IPS-15b (cell line): ENCODE data around the gene RPS14.
A peak's percentile ranks its signal among the peaks of the same experiment; 100 is the strongest.
"Not testable (repeated sequence)": the region's sequence is repeated elsewhere in the genome, so short reads cannot be mapped to it uniquely, and the experiment has no call there.

Source experiments
- H3K27me3 ChIP-seq: one replicate; pipeline ENCODE4 v1.6.1; 2013; ENCODE audit warnings: low read length; ENCODE audit not compliant: control insufficient read depth, insufficient read depth
- H3K36me3 ChIP-seq: one replicate; pipeline ENCODE4 v1.6.1; 2013; ENCODE audit warnings: low read length; ENCODE audit not compliant: control insufficient read depth, insufficient read depth
- H3K4me1 ChIP-seq: one replicate; pipeline ENCODE4 v1.6.1; 2013; ENCODE audit warnings: mild to moderate bottlenecking, low read length; ENCODE audit not compliant: control insufficient read depth, insufficient read depth
- H3K4me3 ChIP-seq: one replicate; pipeline ENCODE4 v1.5.1; 2013; ENCODE audit warnings: low read depth, low read length
- H3K9ac ChIP-seq: one replicate; pipeline ENCODE4 v1.6.1; 2013; ENCODE audit warnings: low read depth, mild to moderate bottlenecking, low read length
- H3K9me3 ChIP-seq: one replicate; pipeline ENCODE4 v1.6.1; 2013; ENCODE audit warnings: mild to moderate bottlenecking, low read length; ENCODE audit not compliant: control insufficient read depth, insufficient read depth

Gene RPS14

DNA sequence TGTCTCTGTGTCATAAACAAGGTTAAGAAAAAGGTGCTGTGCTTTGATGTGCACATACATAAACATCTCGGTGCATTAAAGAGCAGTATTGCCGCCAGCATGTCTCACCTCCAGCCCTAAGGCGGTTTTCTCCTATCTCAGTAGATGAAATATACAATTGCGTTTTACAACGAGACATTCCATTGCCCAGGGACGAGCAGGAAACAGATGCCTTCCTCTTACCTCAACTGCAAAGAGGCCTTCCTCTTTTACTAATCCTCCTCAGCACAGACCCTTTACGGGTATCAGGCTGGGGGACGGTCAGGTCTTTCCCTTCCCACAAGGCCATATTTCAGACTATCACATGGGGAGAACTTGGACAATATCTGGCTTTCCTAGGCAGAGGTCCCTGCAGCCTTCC is 4.5 kb upstream of the RPS14 start:
- H3K9ac ChIP-seq, H3K9me3 ChIP-seq, H3K4me3 ChIP-seq, H3K4me1 ChIP-seq, H3K36me3 ChIP-seq, H3K27me3 ChIP-seq: not testable (repeated sequence)

DNA sequence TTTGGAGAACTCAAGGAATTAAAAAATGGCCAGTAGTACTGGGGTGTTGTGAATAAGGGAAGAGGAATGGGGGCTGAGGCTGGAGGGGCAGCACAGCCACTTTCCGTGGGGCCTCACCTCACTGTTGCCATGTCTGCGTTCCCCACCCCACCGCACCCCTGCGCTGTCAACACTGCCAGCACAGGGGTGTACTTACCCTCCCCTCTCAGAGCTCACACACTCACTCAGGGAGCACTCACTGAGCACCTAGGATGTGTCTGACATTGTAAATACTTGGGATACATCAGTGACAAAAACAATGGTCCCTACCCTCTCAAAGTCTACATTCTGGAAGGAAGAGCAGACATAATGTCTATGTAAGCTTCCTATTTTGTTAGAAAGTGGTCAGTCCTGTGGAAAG is 3.4 kb upstream of the RPS14 start:
- Histone ChIP-seq H3K4me3 (no peak overlapping the region), H3K27me3 (no peaks in the 10 kb centered on the region), H3K4me1 (peaks cover 12% of the 10 kb centered on the region), H3K9me3 (no peaks in the 10 kb centered on the region), H3K36me3 (peaks cover 13% of the 10 kb centered on the region), H3K9ac (no peak overlapping the region)

DNA sequence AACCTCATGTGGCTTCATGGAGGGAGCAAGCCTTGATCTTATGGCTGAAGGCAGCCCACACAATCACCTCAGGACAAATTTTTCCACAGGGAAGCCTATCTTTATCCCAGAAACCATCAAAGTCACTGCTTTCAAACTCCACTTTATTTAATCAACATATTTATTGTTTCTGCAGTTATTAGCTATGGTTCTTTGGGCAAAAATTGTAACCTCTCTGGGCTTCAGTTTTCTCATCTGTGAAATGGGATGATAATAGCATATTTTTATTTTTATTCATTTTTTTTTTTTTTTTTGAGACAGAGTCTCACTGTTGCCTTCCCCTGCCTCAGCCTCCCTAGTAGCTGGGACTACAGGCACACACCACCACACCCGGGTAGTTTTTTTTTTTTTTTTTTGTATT is 2.1 kb upstream of the RPS14 start:
- H3K9ac ChIP-seq, result no peak overlapping the region
- H3K4me1 ChIP-seq, result peaks cover 19% of the 10 kb centered on the region
- no peaks in the 10 kb centered on the region for H3K9me3 ChIP-seq
- H3K4me3 ChIP-seq, result no peak overlapping the region
- H3K27me3 ChIP-seq, result no peaks in the 10 kb centered on the region
- H3K36me3 ChIP-seq, result peaks cover 26% of the 10 kb centered on the region

DNA sequence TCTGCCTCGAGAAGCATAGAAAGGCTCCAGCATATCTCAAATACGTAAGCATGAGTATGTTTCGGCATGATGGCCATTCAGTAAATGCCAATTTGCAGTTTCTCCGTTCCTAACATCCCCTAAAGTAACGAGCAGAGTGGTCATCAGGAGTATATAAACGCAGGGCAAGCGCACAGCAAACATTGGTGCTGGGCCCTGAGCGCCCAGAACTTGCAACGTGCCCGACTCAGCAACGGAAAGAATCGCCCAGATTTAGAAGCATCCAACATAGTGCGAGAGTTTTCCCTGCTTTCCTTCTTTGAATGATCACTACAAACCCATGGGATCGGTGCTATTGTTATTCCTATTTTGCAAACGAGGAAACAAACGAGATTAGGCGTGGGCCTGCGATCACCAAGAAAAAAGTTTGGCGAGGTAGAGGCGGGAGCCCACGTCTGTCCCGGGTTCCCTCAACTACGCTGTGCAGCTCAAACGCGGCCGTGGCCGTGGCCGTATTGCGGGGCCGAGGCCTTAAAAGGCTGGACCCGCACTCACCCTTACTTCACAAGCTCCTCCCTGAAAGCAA is 505 bp downstream of the RPS14 start:
- peak overlapping the region; percentile 97 for H3K4me3 ChIP-seq
- peak overlapping the region; percentile 100 for H3K9ac ChIP-seq
- H3K27me3 ChIP-seq, result no peaks in the 10 kb centered on the region
- peaks cover 12% of the 10 kb centered on the region for H3K4me1 ChIP-seq
- H3K36me3 ChIP-seq, result peaks cover 51% of the 10 kb centered on the region
- H3K9me3 ChIP-seq, result no peaks in the 10 kb centered on the region

DNA sequence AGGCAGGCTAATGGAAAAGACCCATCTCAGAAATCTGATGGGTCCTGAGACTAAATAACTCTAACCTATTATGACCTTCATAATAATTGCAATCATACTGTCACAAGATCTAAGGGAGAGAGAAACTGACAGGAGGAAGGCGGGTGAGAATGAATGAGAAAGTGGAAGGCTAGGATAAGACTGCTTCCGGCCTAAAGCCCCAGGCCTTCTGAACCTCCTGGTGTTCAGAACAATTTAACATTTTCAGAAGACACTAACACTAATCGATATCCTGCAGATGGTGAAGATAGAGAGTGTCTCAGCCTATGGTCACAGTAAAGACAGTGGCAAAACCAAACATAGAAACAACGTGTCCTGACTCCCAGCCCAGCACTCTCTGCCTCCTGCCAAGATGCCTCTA is 1.2 kb downstream of the RPS14 start:
- peak overlapping the region; percentile 97 for H3K4me3 ChIP-seq
- H3K36me3 ChIP-seq, result peaks cover 58% of the 10 kb centered on the region
- H3K27me3 ChIP-seq, result no peaks in the 10 kb centered on the region
- H3K9me3 ChIP-seq, result no peaks in the 10 kb centered on the region
- H3K4me1 ChIP-seq, result peaks cover 10% of the 10 kb centered on the region
- peak overlapping the region; percentile 100 for H3K9ac ChIP-seq

DNA sequence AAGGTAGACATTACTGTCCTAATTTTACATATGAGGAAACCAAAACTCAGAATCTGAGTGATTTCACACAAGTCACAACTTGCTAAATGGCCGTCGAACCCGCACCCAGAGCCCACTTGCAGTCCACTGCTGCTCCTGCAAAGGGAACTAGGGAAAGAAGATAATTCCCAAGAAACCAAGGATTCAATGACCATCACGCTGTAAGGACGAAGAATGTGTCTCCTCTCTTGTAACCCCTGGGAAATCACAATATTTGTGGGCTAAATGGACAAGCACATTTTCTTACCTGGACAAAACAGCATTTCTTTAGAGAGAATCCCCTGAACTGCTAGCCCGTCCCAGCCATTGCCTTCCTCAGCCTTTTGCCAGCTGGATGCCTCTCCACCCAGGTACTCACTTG is 2.4 kb downstream of the RPS14 start:
- no peak overlapping the region for H3K4me3 ChIP-seq
- H3K9ac ChIP-seq, result peak overlapping the region; percentile 100
- H3K36me3 ChIP-seq, result peaks cover 58% of the 10 kb centered on the region
- H3K27me3 ChIP-seq, result no peaks in the 10 kb centered on the region
- H3K9me3 ChIP-seq, result no peaks in the 10 kb centered on the region
- peaks cover 10% of the 10 kb centered on the region for H3K4me1 ChIP-seq

DNA sequence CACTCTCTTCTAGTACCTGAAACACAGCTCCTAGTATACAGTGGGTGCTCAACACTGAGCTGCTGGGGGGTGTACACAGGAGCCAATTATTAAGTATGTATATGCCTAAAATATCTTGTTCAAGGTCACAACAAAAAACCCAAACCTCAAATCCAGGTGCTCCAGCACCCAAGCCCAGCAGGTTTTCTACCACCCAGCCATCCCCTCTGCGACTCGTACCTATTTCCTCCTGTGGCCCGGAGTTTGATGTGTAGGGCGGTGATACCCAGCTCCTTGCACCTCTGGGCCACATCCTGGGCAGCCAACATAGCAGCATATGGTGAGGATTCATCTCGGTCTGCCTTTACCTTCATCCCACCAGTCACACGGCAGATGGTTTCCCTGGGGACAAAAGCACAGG is 3.0 kb downstream of the RPS14 start:
- no peaks in the 10 kb centered on the region for H3K9me3 ChIP-seq
- peaks cover 58% of the 10 kb centered on the region for H3K36me3 ChIP-seq
- H3K4me3 ChIP-seq, result no peak overlapping the region
- H3K9ac ChIP-seq, result no peak overlapping the region
- no peaks in the 10 kb centered on the region for H3K27me3 ChIP-seq
- peaks cover 13% of the 10 kb centered on the region for H3K4me1 ChIP-seq

DNA sequence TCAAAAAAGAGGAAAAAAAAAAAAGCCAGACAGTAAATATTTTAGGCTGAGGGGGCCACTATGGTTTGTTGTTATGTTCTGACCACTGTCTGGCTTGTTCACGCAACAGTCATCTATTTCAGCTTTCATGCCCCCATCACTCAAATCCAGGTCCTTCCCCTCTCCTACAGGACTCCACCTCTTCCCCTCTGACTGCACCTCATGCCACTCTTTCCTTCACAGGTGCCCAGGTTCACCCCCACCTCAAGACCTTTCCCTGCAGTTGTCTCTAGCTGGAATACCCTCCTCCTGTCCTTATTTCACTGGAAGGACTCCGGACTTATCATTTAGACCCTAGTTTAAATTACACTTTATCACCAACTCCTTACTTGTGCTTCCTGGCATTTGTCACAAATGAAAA is 3.5 kb downstream of the RPS14 start:
- Histone ChIP-seq H3K4me1 (peaks cover 15% of the 10 kb centered on the region), H3K4me3 (no peak overlapping the region), H3K9ac (no peak overlapping the region), H3K36me3 (peaks cover 58% of the 10 kb centered on the region), H3K9me3 (no peaks in the 10 kb centered on the region), H3K27me3 (no peaks in the 10 kb centered on the region)

DNA sequence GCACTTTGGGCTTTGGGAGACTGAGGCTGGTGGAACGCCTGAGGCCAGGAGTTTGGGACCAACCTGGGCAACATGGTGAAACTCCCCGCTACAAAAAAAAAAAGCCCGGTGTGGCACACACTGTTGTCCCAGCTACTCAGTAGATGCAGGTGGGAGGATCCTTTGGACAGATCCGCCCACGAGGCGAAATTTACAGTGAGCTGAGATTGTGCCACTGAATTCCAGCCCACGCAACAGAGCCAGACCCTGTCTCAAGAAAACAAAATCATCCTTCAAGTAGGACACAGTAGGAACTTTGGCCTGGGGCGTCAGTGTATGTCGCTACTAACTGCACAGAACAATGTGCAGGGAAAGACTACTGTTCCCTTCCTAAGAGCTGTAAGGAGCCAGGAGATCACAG is 4.8 kb downstream of the RPS14 start:
- peaks cover 58% of the 10 kb centered on the region for H3K36me3 ChIP-seq
- H3K4me3 ChIP-seq, result no peak overlapping the region
- no peaks in the 10 kb centered on the region for H3K27me3 ChIP-seq
- H3K9me3 ChIP-seq, result no peaks in the 10 kb centered on the region
- peaks cover 17% of the 10 kb centered on the region for H3K4me1 ChIP-seq
- no peak overlapping the region for H3K9ac ChIP-seq

DNA sequence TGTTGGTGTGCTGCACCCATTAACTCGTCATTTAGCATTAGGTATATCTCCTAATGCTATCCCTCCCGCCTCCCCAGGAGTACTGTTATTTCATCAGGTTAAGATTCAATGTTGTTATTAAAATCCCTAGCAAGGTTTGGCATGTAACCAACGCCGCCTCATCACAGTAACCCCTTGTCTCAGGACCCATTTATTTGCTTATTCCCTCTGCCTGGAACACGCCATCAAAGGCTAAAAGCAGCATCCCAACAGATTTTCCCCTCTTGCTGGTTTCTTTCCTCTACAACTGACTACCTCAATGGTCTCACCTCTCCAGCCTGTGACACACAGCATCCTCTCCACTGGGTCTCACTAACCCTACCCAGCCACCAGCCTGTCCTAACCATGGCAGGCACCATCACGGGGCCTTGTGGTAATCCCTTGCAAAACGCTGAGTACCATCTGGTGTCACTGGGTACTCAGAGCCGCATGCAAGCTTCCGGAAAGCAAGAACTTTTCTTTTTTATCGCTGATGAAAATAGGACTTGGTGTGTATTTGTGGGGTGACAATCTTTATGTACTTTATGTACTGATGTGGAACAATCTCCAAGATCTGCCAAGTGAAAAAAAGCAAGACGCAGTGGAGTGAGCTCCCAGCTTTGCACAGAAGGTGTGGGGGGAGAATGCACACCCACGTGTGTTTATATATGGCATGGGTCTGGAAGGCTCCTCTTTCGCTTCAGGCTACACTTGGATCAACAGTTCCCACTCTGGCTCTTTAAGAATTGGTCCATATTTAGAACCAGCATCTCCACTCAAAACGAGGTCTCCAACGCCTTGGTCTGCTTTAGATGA is 6.1 kb downstream of the RPS14 start:
- H3K4me1 ChIP-seq, result peaks cover 17% of the 10 kb centered on the region
- no peak overlapping the region for H3K4me3 ChIP-seq

DNA sequence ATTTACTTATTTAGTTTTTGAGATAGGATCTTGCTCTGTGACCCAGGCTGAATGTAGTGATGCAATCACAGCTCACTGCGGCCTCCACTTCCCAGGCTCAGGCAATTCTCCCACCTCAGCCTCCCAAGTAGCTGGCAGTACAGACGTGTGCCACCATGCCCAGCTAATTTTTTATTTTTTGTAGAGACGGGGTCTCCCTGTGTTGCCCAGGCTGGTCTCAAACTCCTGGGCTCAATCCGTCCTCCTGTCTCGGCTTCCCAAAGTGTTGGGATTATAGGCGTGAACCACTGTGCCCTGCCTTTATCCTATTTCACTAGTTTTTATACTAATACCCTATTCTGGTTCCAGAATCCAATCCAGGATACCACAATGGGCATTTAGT is 6.8 kb downstream of the RPS14 start:
- Histone ChIP-seq H3K4me3 (no peak overlapping the region), H3K9ac (no peak overlapping the region), H3K36me3 (peaks cover 42% of the 10 kb centered on the region), H3K27me3 (no peaks in the 10 kb centered on the region), H3K4me1 (peaks cover 12% of the 10 kb centered on the region), H3K9me3 (no peaks in the 10 kb centered on the region)

More for the DNA sequence above, 6.1 kb downstream of the RPS14 start:
- Histone ChIP-seq H3K9me3 (no peaks in the 10 kb centered on the region), H3K9ac (no peak overlapping the region), H3K27me3 (no peaks in the 10 kb centered on the region), H3K36me3 (peaks cover 49% of the 10 kb centered on the region)
